HG02943 (cell line): Measurements from ENCODE around the gene MBD3.

ENCODE experiments used
- ATAC-seq: cut with Tn5 transposase; IDR thresholded peaks from one replicate; pipeline ENCODE4 v1.9.1; 2021; ENCODE audit warnings: mild to moderate bottlenecking, low read depth, moderate library complexity; ENCODE audit not compliant: unreplicated experiment

Gene MBD3

GRCh38 chr19:1620502-1620901 lies 27.8 kb upstream of the MBD3 start:
- ATAC-seq = no peak

- ATAC-seq = no peak
Measured at GRCh38 chr19:1619703-1620102, 27.0 kb upstream of the MBD3 start.

GRCh38 chr19:1619094-1619439 lies 26.4 kb upstream of the MBD3 start:
- ATAC-seq = no peak

- no peak for ATAC-seq
Measured at GRCh38 chr19:1618157-1619093, 25.8 kb upstream of the MBD3 start.

- no peak for ATAC-seq
Measured at GRCh38 chr19:1616875-1617274, 24.2 kb upstream of the MBD3 start.

- ATAC-seq = no peak
Measured at GRCh38 chr19:1616396-1616795, 23.7 kb upstream of the MBD3 start.

- ATAC-seq = no peak
Measured at GRCh38 chr19:1615156-1615765, 22.6 kb upstream of the MBD3 start.

GRCh38 chr19:1613808-1614570 lies 21.3 kb upstream of the MBD3 start:
- no peak for ATAC-seq

GRCh38 chr19:1613146-1613545 lies 20.5 kb upstream of the MBD3 start:
- ATAC-seq = no peak

GRCh38 chr19:1612114-1613086 lies 19.7 kb upstream of the MBD3 start:
- ATAC-seq = no peak

- ATAC-seq = no peak
Measured at GRCh38 chr19:1611353-1611752, 18.7 kb upstream of the MBD3 start.

GRCh38 chr19:1610579-1610978 lies 17.9 kb upstream of the MBD3 start:
- no peak for ATAC-seq

- no peak for ATAC-seq
Measured at GRCh38 chr19:1609680-1610474, 17.2 kb upstream of the MBD3 start.

GRCh38 chr19:1609103-1609396 lies 16.4 kb upstream of the MBD3 start:
- no peak for ATAC-seq

GRCh38 chr19:1608359-1609102 lies 15.9 kb upstream of the MBD3 start:
- no peak for ATAC-seq

- ATAC-seq = no peak
Measured at GRCh38 chr19:1606138-1606651, 13.5 kb upstream of the MBD3 start.

GRCh38 chr19:1605236-1606137 lies 12.8 kb upstream of the MBD3 start, which contains the start of gene UQCR11:
TSS of gene UQCR11 (minus strand) at chr19:1605462. CDS start at chr19:1605409, 53 bp downstream.
- peak; percentile 80 for ATAC-seq
